HUES6 (cell line): ENCODE results near the gene CABLES2.

Source experiments
- H3K27ac ChIP-seq: 2 replicates; pipeline ENCODE4 v1.7.0; 2013; ENCODE audit warnings: low read depth, mild to moderate bottlenecking, low read length, inconsistent platforms
- H3K27me3 ChIP-seq: 2 replicates; pipeline ENCODE4 v1.6.1; 2013; ENCODE audit warnings: low read length; ENCODE audit not compliant: control insufficient read depth, insufficient read depth
- H3K36me3 ChIP-seq: 2 replicates; pipeline ENCODE4 v1.6.1; 2013; ENCODE audit warnings: low read length; ENCODE audit not compliant: control insufficient read depth, insufficient read depth
- H3K4me1 ChIP-seq: 2 replicates; pipeline ENCODE4 v1.6.1; 2013; ENCODE audit warnings: low read length; ENCODE audit not compliant: control insufficient read depth, insufficient read depth
- H3K4me3 ChIP-seq: 2 replicates; pipeline ENCODE4 v1.5.1; 2013; ENCODE audit warnings: low read depth, low read length
- H3K9ac ChIP-seq: one replicate; pipeline ENCODE4 v1.6.1; 2013; ENCODE audit warnings: mild to moderate bottlenecking, low read length
- H3K9me3 ChIP-seq: 2 replicates; pipeline ENCODE4 v1.6.1; 2013; ENCODE audit warnings: low read depth, low read length; ENCODE audit not compliant: control insufficient read depth, insufficient read depth

The CABLES2 gene

GRCh38 chr20:62359491-62360121 lies 47.5 kb downstream of the CABLES2 start:
- H3K27ac ChIP-seq = peak overlapping the region; percentile 72

GRCh38 chr20:62359043-62359490 lies 48.0 kb downstream of the CABLES2 start:
- Histone ChIP-seq H3K36me3 (peaks cover 17% of the 10 kb centered on the region), H3K9me3 (no peaks in the 10 kb centered on the region), H3K4me3 (no peak overlapping the region), H3K27me3 (no peaks in the 10 kb centered on the region), H3K9ac (peak overlapping the region; percentile 24), H3K4me1 (peaks cover 91% of the 10 kb centered on the region), H3K27ac (peak overlapping the region; percentile 72)

More at GRCh38 chr20:62359491-62360121, 47.5 kb downstream of the CABLES2 start:
- Histone ChIP-seq H3K36me3 (peaks cover 19% of the 10 kb centered on the region), H3K4me1 (peaks cover 92% of the 10 kb centered on the region), H3K27me3 (no peaks in the 10 kb centered on the region), H3K4me3 (no peak overlapping the region), H3K9ac (no peak overlapping the region), H3K9me3 (no peaks in the 10 kb centered on the region)

- H3K4me1 ChIP-seq = peaks cover 85% of the 10 kb centered on the region
- no peak overlapping the region for H3K4me3 ChIP-seq
Observed at GRCh38 chr20:62358171-62359042, 48.7 kb downstream of the CABLES2 start.

GRCh38 chr20:62357681-62358080 lies 49.4 kb downstream of the CABLES2 start:
- no peaks in the 10 kb centered on the region for H3K27me3 ChIP-seq
- H3K9me3 ChIP-seq = no peaks in the 10 kb centered on the region
- H3K4me1 ChIP-seq = peaks cover 77% of the 10 kb centered on the region
- H3K27ac ChIP-seq = 0 out of 2 replicates have a peak overlapping the region, but pooled peaks have one; percentile 72
- no peak overlapping the region for H3K9ac ChIP-seq
- H3K36me3 ChIP-seq = peaks cover 28% of the 10 kb centered on the region
- no peak overlapping the region for H3K4me3 ChIP-seq

More at GRCh38 chr20:62358171-62359042, 48.7 kb downstream of the CABLES2 start:
- Histone ChIP-seq H3K9me3 (no peaks in the 10 kb centered on the region), H3K36me3 (peaks cover 21% of the 10 kb centered on the region), H3K27me3 (no peaks in the 10 kb centered on the region), H3K27ac (peak overlapping the region; percentile 72), H3K9ac (peak overlapping the region; percentile 24)

GRCh38 chr20:62357187-62357667 lies 49.9 kb downstream of the CABLES2 start:
- H3K4me1 ChIP-seq = peaks cover 73% of the 10 kb centered on the region
- peaks cover 31% of the 10 kb centered on the region for H3K36me3 ChIP-seq
- no peak overlapping the region for H3K4me3 ChIP-seq
- no peaks in the 10 kb centered on the region for H3K27me3 ChIP-seq
- H3K9ac ChIP-seq = peak overlapping the region; percentile 9
- H3K9me3 ChIP-seq = no peaks in the 10 kb centered on the region
- H3K27ac ChIP-seq = peak overlapping the region; percentile 92; the same call in 1 of the 2 replicates

GRCh38 chr20:62356589-62357186 lies 50.4 kb downstream of the CABLES2 start:
- Histone ChIP-seq H3K9me3 (no peaks in the 10 kb centered on the region), H3K4me3 (no peak overlapping the region), H3K4me1 (peaks cover 67% of the 10 kb centered on the region), H3K36me3 (peaks cover 33% of the 10 kb centered on the region), H3K27ac (peak overlapping the region; percentile 92), H3K9ac (peak overlapping the region; percentile 45), H3K27me3 (no peaks in the 10 kb centered on the region)

- Histone ChIP-seq H3K4me3 (no peak overlapping the region), H3K27me3 (no peaks in the 10 kb centered on the region), H3K4me1 (peaks cover 61% of the 10 kb centered on the region), H3K9ac (peak overlapping the region; percentile 45), H3K27ac (peak overlapping the region; percentile 92), H3K36me3 (peaks cover 40% of the 10 kb centered on the region), H3K9me3 (no peaks in the 10 kb centered on the region)
Observed at GRCh38 chr20:62355878-62356588, 51.1 kb downstream of the CABLES2 start.

- no peak overlapping the region for H3K4me3 ChIP-seq
- H3K27ac ChIP-seq = peak overlapping the region; percentile 92
- peaks cover 56% of the 10 kb centered on the region for H3K4me1 ChIP-seq
- no peaks in the 10 kb centered on the region for H3K9me3 ChIP-seq
- peak overlapping the region; percentile 47 for H3K9ac ChIP-seq
- H3K36me3 ChIP-seq = peaks cover 42% of the 10 kb centered on the region
- no peaks in the 10 kb centered on the region for H3K27me3 ChIP-seq
Observed at GRCh38 chr20:62355516-62355877, 51.6 kb downstream of the CABLES2 start.

- peaks cover 3% of the 10 kb centered on the region; the same call in 1 of the 2 replicates for H3K9me3 ChIP-seq
- H3K27ac ChIP-seq = peak overlapping the region; percentile 92
- peaks cover 56% of the 10 kb centered on the region for H3K4me1 ChIP-seq
- H3K27me3 ChIP-seq = no peaks in the 10 kb centered on the region
- no peak overlapping the region for H3K4me3 ChIP-seq
- peak overlapping the region; percentile 47 for H3K9ac ChIP-seq
- peaks cover 48% of the 10 kb centered on the region for H3K36me3 ChIP-seq
Observed at GRCh38 chr20:62354811-62355341, 52.2 kb downstream of the CABLES2 start.
